Activated T-cell treated with anti-CD3 and anti-CD28 coated beads, Interleukin-2, amount 50 U/mL, for 72 hours (primary cell): ENCODE measurements around the gene ZNF217. TPM values are rescaled to one million over a fixed set of nuclear protein-coding genes. Genes with fewer than 3 reads are reported as not detected.
A peak's percentile ranks its signal among the peaks of the same experiment; 100 is the strongest.
"Not testable (repeated sequence)": the region's sequence is repeated elsewhere in the genome, so short reads cannot be mapped to it uniquely, and the experiment has no call there.

Experiments used
- ATAC-seq, 2 donors: fragments of 150-1000 bp; cut with Tn5 transposase; replicated peaks in 1 of 2; 2 replicates each; pipeline ENCODE4 v1.10.0; 2021; ENCODE audit warnings: moderate library complexity in 2 of 2, mild to moderate bottlenecking in 1 of 2
- DNase-seq, 2 donors: peaks; one replicate each; pipeline ENCODE4 v3.0.0; 2021 to 2022; ENCODE audit warnings: mixed read lengths in 1 of 2
- H3K27ac Mint-ChIP-seq: one replicate; pipeline ENCODE4 v1.8.0; 2022; ENCODE audit warnings: mild to moderate bottlenecking, moderate library complexity, mixed read lengths
- H3K27me3 Mint-ChIP-seq: one replicate; pipeline ENCODE4 v1.8.0; 2022; ENCODE audit warnings: low read depth, mixed read lengths
- H3K36me3 Mint-ChIP-seq, 2 donors: one replicate each; pipeline ENCODE4 v1.8.0; 2022; ENCODE audit warnings: mixed read lengths in 2 of 2, mild to moderate bottlenecking in 1 of 2; ENCODE audit not compliant: insufficient read depth in 2 of 2
- H3K4me1 Mint-ChIP-seq: one replicate; pipeline ENCODE4 v1.8.0; 2022; ENCODE audit warnings: low read depth, mixed read lengths
- H3K4me3 Mint-ChIP-seq, 2 donors: one replicate each; pipeline ENCODE4 v1.8.0; 2022; ENCODE audit warnings: mild to moderate bottlenecking in 2 of 2, mixed read lengths in 2 of 2, moderate library complexity in 2 of 2
- H3K9me3 Mint-ChIP-seq, 2 donors: one replicate each; pipeline ENCODE4 v1.8.0; 2022; ENCODE audit warnings: mixed read lengths in 2 of 2
- total RNA-seq, 2 donors: library from RNA; stranded (reverse); gene quantifications; one replicate each; pipeline ENCODE4 v1.2.3, GENCODE V29; 2022

The ZNF217 gene
- total RNA-seq, 2 donors from 2014 or later: 66.4 to 67.2 TPM

DNA sequence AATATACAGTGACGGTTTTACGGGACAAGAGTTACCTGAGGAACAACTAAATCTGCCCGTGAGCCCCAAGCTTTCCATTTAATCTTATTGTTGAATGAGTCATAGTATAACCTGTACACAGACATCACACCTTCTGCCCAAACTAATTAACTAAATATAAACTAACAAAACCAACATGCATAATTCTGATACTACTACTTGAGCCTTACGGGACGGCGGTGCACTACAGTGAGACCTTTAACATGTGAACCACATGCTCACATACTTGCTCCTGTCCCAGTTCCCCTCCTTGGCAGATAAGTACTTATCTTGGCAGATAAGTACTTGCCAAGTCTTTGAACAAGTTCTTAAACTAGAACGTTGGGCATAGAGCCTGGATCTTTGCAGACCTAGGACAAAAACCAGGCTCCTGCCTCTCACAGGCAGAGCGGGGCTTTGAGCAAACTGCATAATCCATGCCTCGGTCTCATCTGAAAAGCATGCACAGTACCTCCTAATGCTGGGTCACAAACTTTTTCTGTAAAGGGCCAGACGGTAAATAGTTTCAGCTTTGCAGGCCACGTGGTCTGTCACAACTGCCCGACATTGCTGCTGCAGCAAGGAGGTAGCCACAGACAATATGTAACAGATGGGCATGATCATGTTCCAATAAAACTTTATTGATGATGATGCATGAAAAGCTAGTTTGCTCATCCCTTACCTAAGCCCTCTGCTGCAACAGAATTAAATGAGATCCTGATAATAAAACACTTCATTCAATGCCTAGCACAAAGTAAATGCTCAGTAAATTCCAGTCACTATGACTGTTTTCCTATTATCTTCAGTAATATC lies 23.0 kb downstream of the ZNF217 start:
- no peaks in the 10 kb centered on the region for H3K27me3 Mint-ChIP-seq
- no peaks in the 10 kb centered on the region for H3K9me3 Mint-ChIP-seq
- DNase-seq: no peak
- H3K4me1 Mint-ChIP-seq: peaks cover 54% of the 10 kb centered on the region
- ATAC-seq: no peak
- H3K27ac Mint-ChIP-seq: peak overlapping the region; percentile 73
- H3K36me3 Mint-ChIP-seq: peaks cover 14 to 66% of the 10 kb centered on the region in 2 donors
- no peak overlapping the region for H3K4me3 Mint-ChIP-seq

DNA sequence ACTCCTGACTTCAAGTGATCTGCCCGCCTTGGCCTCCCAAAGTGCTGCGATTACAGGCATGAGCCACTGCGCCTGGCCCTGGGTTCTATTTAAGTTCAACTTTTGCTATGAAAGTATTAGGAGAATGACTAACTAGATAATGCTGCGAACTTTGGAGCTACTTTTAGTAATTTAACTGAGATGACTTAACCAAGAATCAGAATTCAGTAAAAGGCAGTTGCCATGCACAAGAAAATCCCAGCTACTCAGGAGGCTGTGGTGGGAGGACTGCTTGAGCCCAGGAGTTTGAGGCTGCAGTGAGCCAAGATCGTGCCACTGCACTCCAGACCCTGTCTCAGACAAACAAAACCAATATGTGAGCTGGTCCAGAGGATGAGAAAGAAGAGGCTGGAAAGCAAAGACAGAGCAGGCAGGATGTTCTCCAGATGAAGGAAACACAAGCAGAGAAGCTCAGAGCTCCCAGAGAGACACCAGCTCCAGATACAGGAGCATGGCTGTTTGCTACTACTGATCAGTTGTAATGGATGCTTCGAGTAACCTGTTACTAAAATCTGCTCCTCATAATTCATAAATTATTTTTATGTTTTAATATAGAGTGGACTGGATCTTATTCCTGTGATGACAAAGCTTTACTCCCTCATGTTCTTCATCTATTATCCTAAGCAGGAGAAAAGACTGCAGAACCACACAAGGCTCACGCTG lies 23.9 kb downstream of the ZNF217 start:
- Mint-ChIP-seq H3K27ac (no peak overlapping the region), H3K4me1 (peaks cover 45% of the 10 kb centered on the region), H3K27me3 (no peaks in the 10 kb centered on the region), H3K9me3 (no peaks in the 10 kb centered on the region), H3K36me3 (peaks cover 9 to 60% of the 10 kb centered on the region in 2 donors), H3K4me3 (no peak overlapping the region)
- no peak for ATAC-seq
- DNase-seq: no peak

- H3K4me1 Mint-ChIP-seq: peaks cover 38% of the 10 kb centered on the region
- no peaks in the 10 kb centered on the region for H3K9me3 Mint-ChIP-seq
Measured at GRCh38 chr20:53569005-53569404, 24.6 kb downstream of the ZNF217 start.

GRCh38 chr20:53568351-53568750 lies 25.3 kb downstream of the ZNF217 start:
- H3K27ac Mint-ChIP-seq: peak overlapping the region; percentile 96
- ATAC-seq (no peak), DNase-seq (no peak)
- no peaks in the 10 kb centered on the region for H3K9me3 Mint-ChIP-seq
- H3K4me3 Mint-ChIP-seq: no peak overlapping the region
- peaks cover 31% of the 10 kb centered on the region for H3K4me1 Mint-ChIP-seq
- H3K36me3 Mint-ChIP-seq: peaks cover 5 to 47% of the 10 kb centered on the region in 2 donors
- H3K27me3 Mint-ChIP-seq: no peaks in the 10 kb centered on the region

More at GRCh38 chr20:53569005-53569404, 24.6 kb downstream of the ZNF217 start:
- ATAC-seq (no peak), DNase-seq (no peak)
- Mint-ChIP-seq H3K36me3 (peaks cover 5 to 53% of the 10 kb centered on the region in 2 donors), H3K27ac (no peak overlapping the region), H3K4me3 (no peak overlapping the region), H3K27me3 (no peaks in the 10 kb centered on the region)

DNA sequence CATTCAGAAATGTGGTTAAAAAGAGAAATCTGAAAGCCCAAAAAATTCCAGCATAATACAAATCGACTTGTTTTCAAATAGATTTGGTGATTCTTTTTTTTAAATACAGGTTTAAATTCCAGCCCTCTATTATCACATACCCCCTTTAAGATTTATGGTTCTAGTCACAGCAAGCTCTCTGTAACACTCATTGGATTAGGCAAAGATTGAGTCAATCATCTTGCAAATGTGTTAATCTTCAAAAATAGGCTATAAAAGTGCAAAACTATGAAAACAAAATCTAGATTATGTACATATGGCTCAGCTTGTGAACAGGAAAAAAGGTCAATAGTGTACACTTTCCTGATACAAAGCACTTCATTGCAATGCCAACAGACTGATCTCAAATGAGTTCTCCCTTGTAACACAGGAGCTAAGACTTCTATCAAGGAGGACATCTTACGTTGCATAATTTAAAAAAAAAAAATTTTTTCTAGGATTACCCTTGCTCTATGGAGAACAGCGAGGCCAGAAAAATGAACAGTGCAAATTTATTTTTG lies 26.2 kb downstream of the ZNF217 start:
- peaks cover 5 to 43% of the 10 kb centered on the region in 2 donors for H3K36me3 Mint-ChIP-seq
- no peaks in the 10 kb centered on the region for H3K27me3 Mint-ChIP-seq
- ATAC-seq (no peak), DNase-seq (no peak)
- H3K4me1 Mint-ChIP-seq: peaks cover 22% of the 10 kb centered on the region
- no peaks in the 10 kb centered on the region for H3K9me3 Mint-ChIP-seq
- no peak overlapping the region for H3K27ac Mint-ChIP-seq
- H3K4me3 Mint-ChIP-seq: no peak overlapping the region

DNA sequence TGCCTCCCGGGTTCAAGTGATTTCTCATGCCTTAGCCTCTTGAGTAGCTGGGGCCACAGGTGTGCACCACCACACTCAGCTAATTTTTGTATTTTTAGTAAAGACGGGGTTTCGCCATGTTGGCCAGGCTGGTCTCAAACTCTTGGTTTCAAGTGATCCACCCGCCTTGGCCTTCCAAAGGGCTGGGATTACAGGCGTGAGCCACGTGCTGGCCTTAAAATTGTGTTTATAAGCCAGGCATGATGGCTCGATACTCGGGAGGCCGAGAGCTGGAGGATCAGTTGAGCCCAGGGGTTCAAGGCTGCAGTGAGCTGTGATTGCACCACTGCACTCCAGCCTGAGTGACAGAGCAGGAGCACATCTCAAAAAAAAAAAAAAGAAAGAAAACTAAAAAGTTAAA lies 27.0 kb downstream of the ZNF217 start:
- not testable (repeated sequence) for H3K27me3 Mint-ChIP-seq, ATAC-seq, DNase-seq, H3K9me3 Mint-ChIP-seq, H3K27ac Mint-ChIP-seq, H3K4me3 Mint-ChIP-seq
- peaks cover 14% of the 10 kb centered on the region for H3K4me1 Mint-ChIP-seq
- peaks cover 3 to 38% of the 10 kb centered on the region in 2 donors for H3K36me3 Mint-ChIP-seq

DNA sequence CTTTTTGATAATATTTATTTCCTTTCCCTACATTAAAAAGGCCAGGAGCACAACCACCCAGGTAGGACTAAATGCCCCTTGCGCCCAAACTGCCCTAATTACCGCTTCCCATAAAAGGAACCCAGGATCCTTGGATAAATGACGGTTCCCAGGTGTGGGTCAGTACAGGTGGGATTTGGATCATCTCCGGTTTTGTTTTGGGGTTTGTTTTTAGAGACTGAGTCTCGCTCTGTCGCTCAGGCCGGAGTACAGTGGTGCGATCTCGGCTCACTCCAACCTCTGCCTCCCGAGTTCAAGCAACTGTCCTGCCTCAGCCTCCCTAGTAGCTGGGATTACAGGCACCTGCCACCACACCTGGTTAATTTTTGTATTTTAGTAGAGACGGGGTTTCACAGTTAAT lies 28.4 kb downstream of the ZNF217 start:
- H3K27ac Mint-ChIP-seq: no peak overlapping the region
- H3K4me3 Mint-ChIP-seq: no peak overlapping the region
- peaks cover 2% of the 10 kb centered on the region for H3K4me1 Mint-ChIP-seq
- no peaks in the 10 kb centered on the region for H3K9me3 Mint-ChIP-seq
- H3K36me3 Mint-ChIP-seq: peaks cover 2 to 28% of the 10 kb centered on the region in 2 donors
- no peaks in the 10 kb centered on the region for H3K27me3 Mint-ChIP-seq
- no peak for DNase-seq
- no peak for ATAC-seq

DNA sequence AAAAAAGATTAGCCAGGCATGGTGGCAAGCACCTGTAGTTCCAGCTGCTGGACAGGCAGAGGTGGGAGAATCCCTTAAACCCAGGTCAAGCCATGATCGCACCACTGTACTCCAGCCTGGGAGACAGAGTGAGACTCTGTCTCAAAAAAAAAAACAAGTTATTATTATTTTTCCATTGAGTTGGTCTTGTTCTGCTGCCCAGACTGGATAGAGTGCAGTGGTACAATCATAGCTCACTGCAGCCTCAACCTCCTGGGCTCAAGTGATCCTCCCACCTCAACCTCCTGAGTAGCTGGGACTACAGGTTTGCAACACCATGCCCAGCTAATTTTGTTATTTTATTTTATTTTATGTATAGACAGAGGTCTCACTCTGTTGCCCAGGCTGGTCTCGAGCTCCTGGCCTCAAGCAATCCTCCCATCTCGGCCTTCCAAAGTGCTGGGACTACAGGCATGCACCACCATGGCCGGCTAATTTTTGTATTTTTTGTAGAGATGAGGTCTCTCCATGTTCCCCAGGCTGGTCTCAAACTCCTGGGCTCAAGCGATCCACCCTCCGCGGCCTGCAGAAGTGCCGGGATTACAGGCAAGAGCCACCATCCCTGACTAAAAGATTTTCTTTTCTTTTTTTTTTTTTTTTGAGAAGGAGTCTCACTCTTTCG lies 31.4 kb downstream of the ZNF217 start:
- not testable (repeated sequence) for H3K27me3 Mint-ChIP-seq, H3K4me3 Mint-ChIP-seq, H3K4me1 Mint-ChIP-seq, H3K27ac Mint-ChIP-seq, ATAC-seq, DNase-seq, H3K9me3 Mint-ChIP-seq
- peaks cover 0 to 11% of the 10 kb centered on the region in 2 donors for H3K36me3 Mint-ChIP-seq

DNA sequence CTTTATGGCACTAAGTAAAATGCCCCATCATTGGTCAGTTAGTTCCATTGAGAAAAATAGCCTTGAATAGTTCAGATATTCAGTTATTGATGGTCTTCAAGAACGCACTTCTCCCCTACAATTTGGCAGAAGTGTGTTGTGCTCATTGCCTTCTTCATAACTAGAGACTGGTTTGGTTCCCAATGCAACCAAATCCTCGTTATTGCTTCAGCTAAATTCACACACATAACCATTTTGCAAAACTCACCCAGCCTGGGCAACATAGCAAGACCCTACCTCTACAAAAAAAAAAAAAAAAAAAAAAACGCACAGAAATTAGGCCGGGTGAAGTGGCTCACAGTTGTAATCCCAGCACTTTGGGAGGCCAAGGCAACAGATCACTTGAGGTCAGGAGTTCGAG lies 32.1 kb downstream of the ZNF217 start:
- Mint-ChIP-seq H3K9me3 (no peaks in the 10 kb centered on the region), H3K27ac (no peak overlapping the region), H3K4me1 (no peaks in the 10 kb centered on the region), H3K36me3 (peaks cover 0 to 7% of the 10 kb centered on the region in 2 donors), H3K27me3 (no peaks in the 10 kb centered on the region), H3K4me3 (no peak overlapping the region)
- ATAC-seq (no peak), DNase-seq (no peak)

DNA sequence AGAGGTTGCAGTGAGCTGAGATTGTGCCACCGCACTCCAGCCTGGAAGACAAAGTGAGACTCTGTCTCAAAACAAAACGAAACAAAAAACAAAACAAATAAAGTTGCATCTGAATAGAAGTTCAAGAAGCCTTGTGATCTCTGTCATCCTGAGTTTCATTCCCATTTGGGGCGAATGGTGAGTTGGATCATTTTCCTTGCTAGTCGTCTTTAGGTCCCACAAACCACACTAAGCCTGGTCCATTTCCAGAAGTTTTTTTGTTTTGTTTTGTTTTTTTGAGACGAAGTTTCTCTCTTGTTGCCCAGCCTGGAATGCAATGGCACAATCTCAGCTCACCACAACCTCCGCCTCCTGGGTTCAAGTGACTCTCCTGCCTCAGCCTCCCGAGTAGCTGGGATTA lies 33.8 kb downstream of the ZNF217 start:
- H3K27ac Mint-ChIP-seq: no peak overlapping the region
- no peak for ATAC-seq
- H3K36me3 Mint-ChIP-seq: no peaks in the 10 kb centered on the region
- H3K4me1 Mint-ChIP-seq: no peaks in the 10 kb centered on the region
- no peak overlapping the region for H3K4me3 Mint-ChIP-seq
- no peaks in the 10 kb centered on the region for H3K9me3 Mint-ChIP-seq
- no peak for DNase-seq
- H3K27me3 Mint-ChIP-seq: no peaks in the 10 kb centered on the region

DNA sequence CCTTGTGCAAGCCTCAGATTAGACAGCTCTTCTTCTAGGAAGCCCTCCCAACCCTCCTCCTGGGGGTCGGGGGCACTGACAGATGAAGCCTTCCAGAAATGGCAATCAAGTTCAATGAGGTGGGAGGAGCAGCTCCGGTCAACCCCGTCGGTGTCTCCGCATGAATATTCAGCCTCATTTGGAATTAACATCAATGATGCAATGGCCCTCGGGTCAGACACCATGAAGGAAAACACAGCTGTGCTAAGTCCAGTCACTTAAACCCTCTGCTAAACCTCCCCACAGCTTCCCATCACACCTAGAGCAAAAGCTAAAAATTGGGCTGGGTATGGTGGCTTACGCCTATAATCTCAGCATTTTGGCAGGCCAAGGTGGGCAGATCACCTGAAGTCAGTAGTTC lies 36.5 kb downstream of the ZNF217 start:
- no peaks in the 10 kb centered on the region for H3K4me1 Mint-ChIP-seq
- H3K36me3 Mint-ChIP-seq: no peaks in the 10 kb centered on the region
- DNase-seq (no peak), ATAC-seq (no peak)
- H3K27me3 Mint-ChIP-seq: no peaks in the 10 kb centered on the region
- H3K4me3 Mint-ChIP-seq: no peak overlapping the region
- H3K27ac Mint-ChIP-seq: no peak overlapping the region
- no peaks in the 10 kb centered on the region for H3K9me3 Mint-ChIP-seq

- no peaks in the 10 kb centered on the region for H3K27me3 Mint-ChIP-seq
- H3K4me1 Mint-ChIP-seq: no peaks in the 10 kb centered on the region
- no peak overlapping the region for H3K4me3 Mint-ChIP-seq
- ATAC-seq (no peak), DNase-seq (no peak)
- no peak overlapping the region for H3K27ac Mint-ChIP-seq
- H3K9me3 Mint-ChIP-seq: no peaks in the 10 kb centered on the region
- no peaks in the 10 kb centered on the region for H3K36me3 Mint-ChIP-seq
Measured at GRCh38 chr20:53556267-53556897, 37.3 kb downstream of the ZNF217 start.
